GM12874 (cell line): ENCODE measurements around the gene WWC1.

Experiments
- TF ChIP-seq, protein P1 (sequence below): IDR thresholded peaks from 2 replicates; pipeline ENCODE4 v1.5.1; 2011; ENCODE audit warnings: low read depth, mild to moderate bottlenecking, control low read depth, low read length, moderate library complexity; ENCODE audit not compliant: insufficient read depth

Gene WWC1

DNA sequence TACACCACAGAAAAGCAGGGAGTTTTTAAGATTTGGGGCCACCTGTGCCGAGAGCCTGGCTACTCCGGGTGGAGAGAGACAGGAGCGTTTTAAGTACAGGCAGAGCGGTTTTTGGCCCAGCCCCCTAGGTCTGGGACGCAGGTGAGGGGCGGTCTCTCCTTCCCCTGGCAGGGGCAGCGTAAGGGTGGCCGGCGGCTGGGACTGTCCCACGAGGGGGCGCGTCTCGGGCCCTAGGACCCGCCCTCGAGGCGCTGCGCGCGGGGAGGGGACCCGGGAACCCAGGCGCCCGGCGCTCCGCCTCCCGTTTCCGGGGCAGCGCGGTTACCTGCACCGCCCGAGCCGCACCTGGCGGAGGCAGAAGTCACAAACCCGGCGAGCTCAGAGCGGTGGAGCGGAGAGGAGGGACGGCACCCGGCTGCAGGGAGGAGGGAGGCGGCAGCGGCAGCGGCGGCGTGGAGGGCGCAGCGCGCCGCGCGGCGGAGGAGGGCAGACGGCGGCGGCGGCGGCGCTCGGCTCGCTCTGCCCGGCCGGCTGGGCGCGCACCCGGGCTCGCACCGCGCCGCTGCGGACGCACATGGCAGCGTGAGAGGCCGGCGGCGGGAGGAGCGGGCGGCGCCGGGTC, at the start of gene WWC1:
Gene WWC1 (plus strand): TSS at position 304 of the 622 bp plus-strand sequence. CDS start 508 bp downstream, outside the sequence.
- TF ChIP-seq, protein P1, sequence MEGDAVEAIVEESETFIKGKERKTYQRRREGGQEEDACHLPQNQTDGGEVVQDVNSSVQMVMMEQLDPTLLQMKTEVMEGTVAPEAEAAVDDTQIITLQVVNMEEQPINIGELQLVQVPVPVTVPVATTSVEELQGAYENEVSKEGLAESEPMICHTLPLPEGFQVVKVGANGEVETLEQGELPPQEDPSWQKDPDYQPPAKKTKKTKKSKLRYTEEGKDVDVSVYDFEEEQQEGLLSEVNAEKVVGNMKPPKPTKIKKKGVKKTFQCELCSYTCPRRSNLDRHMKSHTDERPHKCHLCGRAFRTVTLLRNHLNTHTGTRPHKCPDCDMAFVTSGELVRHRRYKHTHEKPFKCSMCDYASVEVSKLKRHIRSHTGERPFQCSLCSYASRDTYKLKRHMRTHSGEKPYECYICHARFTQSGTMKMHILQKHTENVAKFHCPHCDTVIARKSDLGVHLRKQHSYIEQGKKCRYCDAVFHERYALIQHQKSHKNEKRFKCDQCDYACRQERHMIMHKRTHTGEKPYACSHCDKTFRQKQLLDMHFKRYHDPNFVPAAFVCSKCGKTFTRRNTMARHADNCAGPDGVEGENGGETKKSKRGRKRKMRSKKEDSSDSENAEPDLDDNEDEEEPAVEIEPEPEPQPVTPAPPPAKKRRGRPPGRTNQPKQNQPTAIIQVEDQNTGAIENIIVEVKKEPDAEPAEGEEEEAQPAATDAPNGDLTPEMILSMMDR, result no peak

DNA sequence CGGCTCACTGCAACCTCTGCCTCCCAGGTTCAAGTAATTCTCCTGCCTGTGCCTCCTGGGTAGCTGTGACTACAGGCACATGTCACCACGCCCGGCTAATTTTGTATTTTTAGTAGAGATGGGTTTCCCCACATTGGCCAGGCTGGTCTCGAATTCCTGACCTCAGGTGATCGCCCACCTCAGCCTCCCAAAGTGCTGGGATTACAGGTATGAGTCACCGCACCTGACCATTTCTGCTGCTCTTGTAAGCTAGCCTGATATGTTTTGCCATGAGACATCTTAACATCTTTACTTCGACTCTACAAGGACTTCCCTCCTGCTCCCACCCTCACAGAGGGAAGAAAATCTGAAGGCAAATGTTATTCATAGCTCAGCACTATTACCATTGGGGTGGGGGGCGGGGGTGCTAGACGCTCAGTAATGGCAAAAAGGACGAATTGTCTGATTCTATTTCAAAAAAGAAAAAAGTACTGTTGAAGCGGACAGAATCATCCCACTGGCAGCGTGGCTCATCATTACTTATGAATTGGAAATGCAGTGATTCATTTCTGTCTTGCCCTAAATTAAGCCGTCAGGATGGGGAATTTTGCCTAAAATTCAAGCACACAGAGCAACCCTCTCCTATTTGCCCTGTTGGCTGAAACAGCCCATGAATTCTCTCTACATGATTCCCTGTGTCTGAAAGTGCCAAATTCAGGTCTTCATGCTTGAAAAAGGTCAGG, 46.4 kb upstream of the WWC1 start:
- TF ChIP-seq, protein P1, result no peak

DNA sequence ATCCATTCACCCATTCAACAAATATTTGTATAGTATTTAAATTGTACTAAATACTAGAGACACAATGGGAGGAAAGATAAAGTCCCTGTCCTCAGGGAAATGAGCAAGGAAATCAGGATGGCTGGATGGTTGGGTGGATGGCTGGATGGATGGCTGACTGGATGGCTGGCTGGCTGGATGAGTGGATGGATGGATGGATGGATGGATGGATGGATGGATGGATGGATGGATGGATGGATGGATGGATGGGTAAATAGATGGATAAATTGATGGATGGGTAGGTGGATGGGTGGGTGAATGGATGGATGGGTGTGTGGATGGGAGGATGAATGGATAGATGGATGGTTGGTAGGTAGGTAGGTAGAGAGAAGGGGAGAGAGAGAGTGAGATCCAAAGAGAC, 41.5 kb upstream of the WWC1 start:
- TF ChIP-seq, protein P1, result no peak

DNA sequence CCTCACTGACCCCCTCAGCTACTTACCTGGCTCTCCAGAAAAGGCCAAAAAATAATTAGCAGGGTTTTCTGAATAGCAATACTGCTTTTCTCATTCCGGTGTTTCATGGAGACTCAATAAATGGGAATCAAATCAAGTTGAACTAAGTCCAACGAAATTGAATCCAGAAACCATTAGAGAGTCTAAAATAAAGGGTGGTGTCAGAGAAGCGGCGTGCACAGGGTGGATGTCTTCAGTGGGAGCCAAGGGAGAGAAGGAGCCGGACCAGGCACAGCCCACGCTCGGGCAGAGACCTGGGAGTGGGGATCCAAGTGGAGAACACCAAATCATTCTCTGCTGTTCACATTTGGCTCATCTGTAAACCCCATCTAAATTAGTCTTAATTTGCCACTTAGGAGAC, 40.2 kb upstream of the WWC1 start:
- TF ChIP-seq, protein P1, result no peak

DNA sequence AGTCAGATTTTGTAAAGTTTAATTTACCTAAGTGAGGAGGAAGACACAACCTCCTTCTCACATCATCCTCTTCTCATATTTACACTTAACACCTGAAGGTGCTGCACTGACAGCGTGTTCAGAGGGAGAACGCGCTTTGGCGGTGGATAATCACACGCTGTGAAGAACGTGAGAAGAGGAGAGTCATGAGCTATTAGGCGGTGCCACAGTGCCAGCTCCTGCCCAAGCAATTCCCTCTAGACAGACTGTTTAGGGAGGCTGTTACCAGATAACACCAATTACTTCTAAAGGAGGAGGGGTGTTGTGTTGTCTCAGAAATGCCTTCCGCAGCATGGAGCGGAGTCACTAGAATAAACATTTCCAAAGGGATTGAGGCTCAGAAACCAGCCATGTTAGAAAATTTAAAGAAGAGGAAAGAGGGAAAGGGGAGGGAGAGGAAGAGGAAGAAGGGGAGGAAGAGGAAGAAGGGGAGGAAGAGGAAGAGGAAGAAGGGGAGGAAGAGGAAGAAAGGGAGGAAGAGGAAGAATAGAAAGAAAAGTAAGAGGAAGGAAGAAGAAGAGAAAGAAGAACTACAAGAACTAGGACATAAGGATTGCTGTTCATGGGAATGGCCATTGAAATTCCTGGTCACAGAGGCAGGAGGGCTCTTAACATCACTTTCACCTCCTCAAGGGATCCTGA, 37.3 kb upstream of the WWC1 start:
- TF ChIP-seq, protein P1, result no peak

DNA sequence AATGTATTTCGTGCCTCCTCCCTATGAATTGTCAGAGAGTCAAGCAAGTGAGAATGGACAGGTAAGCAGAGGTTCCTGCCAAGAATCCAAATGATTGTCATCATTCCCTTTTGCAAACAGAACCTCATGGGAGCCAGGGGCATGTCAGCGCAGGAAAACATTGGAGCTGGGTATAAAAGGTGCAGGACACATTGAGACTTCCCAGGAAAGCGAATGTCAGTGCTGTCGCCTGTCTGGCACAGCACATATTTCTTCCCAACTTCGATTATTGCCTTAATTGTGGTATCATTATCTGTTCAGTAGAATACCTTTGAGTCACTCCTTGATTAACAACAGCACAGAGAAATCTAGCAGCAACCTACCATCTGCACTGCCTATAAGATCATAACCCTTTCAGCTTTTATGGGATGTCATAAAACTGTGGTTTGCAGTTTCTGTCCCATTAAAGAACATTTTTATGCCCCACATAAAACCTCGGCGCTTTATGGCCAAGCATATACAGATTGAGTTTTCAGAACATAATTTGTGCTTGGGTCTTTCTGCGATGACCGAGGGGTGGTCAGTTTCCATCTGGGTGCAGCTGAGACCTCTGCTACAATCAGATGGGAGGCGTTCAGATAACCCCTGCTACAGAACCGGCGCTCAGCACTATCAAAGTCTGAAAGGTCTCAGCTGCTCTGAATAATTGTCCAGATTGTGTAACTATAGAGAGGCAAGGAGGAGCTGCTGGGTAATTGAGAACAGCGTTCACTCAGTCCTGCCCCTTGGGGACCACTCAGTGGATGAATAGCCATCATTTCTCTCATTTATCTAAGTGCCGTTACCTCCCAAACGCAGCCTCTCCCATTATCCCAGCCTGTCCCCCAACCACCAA, 30.9 kb upstream of the WWC1 start:
- TF ChIP-seq, protein P1, result no peak

DNA sequence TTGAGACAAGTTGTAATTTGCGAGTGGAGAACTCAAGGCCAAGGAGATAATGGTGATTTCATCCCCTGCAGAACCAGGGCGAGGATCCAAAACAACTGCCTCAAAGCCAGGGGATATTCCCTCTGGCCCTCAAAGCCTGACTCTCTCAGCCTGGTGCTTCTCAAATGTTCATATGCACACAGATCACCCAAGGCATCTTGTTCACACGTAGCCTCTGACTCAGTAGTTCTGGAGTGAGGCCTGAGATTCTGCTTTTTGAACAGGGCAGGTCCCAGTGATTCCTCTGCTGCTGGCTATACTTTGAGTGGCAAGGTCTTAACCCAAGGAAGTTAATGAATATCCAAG, 30.2 kb upstream of the WWC1 start:
- TF ChIP-seq, protein P1, result no peak
